ENCODE data around the gene CHRNA5.
"Not testable (repeated sequence)": the region's sequence is repeated elsewhere in the genome, so short reads cannot be mapped to it uniquely, and the experiment has no call there.

The CHRNA5 gene

DNA sequence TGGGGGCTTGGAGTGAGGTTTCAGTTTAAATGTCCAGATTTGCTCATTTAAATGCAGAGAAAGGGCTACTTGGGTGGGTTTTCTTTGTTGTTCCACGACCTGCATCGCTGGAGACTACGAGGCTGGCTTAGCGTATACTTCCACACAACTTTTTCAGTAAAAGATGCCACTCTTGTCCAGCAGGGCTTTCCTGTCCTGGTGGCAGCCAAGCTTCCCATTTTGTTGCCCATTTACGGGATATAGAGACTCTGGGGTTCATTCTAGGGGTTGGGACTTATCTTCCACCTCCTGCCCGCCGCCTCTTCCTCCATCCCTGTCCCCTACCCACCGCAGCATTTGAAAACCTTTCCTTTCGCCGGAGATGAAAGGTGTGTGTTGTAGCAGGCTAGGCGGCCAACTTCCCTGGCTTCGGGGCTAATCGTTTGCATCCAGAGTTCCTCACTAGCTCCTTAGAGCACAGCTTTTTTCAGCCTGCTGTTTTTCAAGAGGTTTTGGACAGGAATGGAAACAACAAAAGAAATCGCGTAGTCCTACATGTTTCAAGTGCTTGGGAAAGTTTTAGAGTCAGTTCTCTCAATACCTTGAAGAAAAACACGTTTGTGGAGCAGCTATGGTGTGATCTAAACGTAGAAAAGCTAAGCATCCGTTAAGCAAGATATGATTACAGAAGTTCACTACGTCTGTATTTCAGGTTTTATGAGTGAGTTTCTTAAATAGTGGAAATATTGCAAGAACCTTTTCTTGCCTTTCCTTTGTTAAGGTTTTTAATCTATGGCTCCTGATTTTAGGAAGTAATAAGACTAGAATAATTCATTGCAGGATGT is 843 bp downstream of the CHRNA5 start:
- DNase-seq (ENCODE audit: low read depth), result peak; percentile 33

DNA sequence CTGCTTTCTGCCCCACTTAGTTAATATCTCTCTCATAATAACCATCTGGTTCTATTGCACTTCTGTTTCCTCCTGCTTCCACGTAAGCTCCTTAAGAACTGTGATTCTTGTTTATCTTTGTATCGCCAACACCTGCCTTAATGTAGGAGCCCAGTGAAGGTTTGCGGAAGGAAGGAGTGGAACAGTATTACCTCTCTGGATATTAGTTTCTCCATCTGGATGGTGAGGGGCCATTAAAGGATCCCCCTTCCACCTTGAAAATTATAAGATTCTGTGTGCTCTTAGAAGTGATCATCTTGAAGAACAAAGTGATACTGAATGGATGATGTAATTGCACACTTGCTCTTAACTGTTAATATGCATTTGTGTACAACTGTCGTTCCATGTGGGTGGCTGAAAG is 2.2 kb downstream of the CHRNA5 start:
- DNase-seq (ENCODE audit: low read depth), result no peak

DNA sequence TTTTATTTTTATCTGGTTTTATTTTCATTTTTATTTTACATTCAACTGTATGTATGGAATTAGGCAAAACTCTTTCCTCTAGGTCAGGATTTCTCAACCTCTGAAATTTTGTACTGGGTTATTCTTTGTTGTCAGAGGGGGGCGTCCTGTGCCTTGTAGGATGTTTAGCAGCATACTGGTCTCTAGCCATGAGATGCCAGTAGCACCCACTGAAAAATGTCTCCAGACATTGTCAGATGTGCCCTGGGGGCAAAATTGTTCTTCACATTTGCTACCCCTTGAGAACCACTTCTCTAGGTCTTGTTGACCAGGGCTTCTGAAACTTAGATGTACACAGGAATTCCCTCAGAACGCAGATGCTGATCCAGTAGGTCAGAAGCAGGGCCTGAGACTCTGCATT is 5.4 kb downstream of the CHRNA5 start:
- no peak for DNase-seq (ENCODE audit: low read depth)

DNA sequence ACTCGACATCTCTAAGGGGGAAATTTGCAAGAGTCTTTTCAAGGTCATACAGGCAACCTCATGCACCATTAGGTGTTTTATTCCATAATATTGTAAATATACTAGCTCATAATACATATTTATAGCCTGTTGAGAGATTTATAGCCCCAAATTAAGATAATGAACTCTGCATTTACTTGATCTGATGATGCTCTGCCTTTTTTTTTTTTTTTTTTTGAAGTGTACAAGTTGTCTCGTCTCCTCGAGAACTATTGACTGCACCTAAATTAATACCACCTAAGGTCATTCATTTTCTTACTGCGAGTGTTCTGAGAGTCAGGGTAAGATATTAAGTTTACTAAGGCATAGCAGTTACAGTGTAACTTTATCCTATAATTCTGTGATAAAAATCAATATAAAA is 6.1 kb downstream of the CHRNA5 start:
- DNase-seq (ENCODE audit: low read depth), result no peak

DNA sequence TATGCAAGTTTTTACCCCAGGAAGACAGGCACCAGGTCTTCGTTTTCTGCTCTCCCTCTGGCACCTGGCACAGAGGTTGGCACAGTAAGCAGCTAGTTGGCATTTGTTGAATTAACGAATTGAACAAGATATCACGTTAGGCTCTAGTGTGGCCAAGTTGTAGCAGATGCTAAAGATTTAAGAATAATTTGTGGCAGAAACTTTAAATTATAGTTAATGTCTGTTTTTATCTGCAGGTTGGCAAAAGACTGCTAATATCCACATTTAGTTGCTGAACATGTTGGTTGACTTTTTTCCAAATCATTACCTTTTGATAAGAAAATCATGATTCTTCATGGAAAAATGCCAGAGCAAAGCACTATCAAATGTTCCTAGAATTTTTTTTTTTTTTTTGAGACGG is 8.1 kb downstream of the CHRNA5 start:
- DNase-seq (ENCODE audit: low read depth), result no peak

DNA sequence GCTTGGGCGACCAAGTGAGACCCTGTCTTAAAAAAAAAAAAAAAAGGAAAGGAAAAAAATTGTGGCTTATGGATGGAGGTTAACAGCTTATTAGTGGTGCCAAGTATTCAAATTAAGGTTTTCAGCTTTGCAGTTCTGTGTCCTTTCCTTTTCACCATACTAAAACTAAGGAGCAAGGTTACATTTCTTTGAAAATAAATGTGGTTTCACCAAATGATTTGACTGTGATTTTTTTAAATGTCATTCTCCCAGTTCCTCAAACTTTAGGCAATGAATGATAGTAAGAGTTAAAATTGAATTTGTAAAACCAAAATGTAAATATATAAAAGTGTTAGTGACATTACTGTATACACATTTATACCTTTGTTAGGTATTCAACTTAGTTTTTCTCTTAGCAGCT is 9.6 kb downstream of the CHRNA5 start:
- DNase-seq (ENCODE audit: low read depth), result no peak

DNA sequence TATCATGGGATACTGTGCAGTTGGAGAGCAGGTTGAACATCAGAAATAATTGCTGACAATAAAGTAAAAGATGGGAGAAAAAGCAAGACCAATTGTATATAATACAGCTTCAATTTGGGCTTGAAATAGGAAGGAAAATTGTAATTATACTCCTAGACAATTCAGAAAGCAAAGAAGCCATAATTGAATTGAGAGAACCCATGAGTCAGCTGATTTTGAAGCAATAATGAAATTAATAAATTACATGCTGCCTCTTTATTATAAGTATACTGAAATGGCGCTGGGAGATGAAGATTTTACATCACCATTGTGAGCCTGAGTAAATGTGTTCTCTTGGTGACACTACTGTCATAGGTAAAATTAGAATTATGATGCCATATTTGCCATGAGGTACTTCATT is 32.3 kb downstream of the CHRNA5 start:
- no peak for DNase-seq (ENCODE audit: low read depth)

DNA sequence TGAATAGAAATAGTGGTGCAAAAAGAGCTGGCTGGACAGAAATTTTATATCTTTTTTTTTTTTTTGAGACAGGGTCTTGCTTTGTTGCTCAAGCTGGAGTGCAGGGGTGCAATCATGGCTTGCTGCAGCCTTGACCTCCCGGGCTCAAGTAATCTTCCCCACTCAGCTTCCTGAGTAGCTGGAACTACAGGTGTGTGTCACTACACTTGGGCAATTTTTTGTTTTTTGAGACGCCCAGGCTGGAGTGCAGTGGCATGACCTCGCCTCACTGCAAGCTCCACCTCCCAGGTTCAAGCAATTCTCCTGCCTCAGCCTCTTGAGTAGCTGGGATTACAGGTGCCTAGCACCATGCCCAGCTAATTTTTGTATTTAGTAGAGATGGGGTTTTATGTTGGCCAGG is 33.0 kb downstream of the CHRNA5 start:
- no peak for DNase-seq (ENCODE audit: low read depth)

DNA sequence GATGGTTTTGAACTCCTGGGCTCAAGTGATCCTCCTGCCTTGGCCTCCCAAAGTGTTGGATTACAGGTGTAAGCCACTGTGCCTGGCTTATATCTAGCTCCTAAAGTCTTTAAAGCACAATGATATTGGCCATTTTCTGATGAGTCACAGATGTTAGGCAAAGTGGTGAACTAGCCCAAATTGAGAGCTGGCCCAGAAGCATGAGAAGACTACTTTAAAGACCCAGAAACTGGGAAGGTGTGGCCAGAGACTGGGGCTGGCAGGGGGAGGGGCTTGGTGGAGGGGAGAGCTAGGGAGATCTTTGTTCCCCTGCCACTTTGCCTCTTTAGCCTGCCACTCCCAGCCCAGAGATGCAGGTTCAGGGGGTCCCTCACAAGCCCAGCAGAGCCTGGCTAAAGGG is 33.9 kb downstream of the CHRNA5 start:
- DNase-seq (ENCODE audit: low read depth), result no peak

DNA sequence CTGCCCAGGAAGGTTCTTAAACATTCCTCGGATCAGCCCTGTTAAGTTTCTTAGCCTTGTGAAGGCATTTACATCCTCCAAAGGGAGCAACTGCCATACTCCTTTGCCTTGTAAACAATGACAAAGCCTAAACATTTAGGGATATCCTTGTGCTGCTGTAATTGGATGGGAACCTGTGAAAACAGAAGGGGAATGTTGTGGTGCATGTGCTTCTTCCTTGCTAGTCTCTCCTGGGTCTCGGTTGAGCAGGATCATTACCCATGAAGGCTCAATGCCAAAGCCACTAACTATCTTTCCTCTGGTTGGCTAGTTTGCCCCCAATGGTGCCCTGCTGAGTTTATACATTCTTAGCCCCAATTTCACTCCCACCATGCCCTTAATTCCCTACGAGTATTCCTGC is 38.1 kb downstream of the CHRNA5 start:
- DNase-seq (ENCODE audit: low read depth), result no peak

DNA sequence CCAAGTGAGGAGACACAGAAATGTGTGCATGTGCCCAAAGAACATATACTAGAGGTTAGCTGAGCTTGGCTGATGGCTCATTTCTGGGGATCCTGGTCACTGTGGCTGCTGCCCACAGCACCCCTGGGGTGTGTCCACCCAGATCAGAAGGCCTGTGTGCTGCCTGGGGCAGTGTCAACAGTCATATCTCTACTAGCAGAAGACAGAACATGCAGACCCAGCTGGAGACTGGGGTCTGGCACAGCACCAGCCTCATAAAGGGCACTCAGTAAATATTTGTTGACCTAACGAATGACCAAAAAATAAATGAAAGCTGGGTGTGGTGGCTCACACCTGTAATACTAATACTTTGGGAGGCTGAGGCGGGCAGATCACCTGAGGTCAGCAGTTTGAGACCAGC is 39.1 kb downstream of the CHRNA5 start:
- no peak for DNase-seq (ENCODE audit: low read depth)

DNA sequence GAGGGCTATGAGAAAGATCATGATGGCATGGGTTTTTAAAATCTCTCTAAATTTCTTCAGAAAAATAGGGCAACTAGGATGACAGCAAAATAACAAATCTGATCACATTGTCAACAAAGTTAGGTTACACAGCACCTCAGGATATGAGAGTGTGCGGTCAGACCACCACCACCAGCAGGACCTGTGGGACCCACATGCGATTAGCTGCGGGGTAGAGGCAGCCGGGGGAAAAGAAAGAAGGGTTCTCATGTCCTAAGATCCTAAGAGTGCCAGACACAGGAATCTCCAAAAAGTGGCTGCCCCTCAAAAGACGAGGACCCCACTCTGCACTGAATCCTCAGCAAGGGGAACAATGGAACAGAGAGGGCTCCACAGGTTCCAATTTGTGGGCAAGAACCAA is 39.9 kb downstream of the CHRNA5 start:
- no peak for DNase-seq (ENCODE audit: low read depth)

DNA sequence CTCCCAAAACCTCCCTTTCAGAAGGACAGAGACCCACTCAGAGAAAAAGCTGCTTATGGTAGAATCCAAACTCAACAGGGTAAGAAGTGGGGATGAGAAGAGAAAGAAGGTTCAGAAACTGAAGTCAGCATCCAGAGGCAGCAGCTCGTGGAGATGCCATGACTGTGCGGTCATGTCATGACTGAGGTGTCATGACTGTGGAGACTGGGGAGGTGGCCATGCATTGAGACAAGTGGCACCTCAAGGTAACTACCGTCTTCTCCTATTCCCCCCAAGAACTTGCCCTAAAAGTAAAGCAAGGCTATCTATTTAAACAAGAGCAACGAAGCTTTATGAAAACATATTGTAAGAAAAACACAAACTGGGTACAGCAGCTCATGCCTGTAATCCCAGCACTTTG is 40.4 kb downstream of the CHRNA5 start:
- no peak for DNase-seq (ENCODE audit: low read depth)

DNA sequence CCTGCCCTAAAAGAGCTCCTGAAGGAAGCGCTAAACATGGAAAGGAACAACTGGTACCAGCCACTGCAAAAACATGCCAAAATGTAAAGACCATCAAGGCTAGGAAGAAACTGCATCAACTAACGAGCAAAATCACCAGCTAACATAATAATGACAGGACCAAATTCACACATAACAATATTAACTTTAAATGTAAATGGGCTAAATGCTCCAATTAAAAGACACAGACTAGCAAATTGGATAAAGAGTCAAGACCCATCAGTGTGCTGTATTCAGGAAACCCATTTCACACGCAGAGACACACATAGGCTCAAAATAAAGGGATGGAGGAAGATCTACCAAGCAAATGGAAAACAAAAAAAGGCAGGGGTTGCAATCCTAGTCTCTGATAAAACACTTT is 44.2 kb downstream of the CHRNA5 start:
- not testable (repeated sequence) for DNase-seq (ENCODE audit: low read depth)

DNA sequence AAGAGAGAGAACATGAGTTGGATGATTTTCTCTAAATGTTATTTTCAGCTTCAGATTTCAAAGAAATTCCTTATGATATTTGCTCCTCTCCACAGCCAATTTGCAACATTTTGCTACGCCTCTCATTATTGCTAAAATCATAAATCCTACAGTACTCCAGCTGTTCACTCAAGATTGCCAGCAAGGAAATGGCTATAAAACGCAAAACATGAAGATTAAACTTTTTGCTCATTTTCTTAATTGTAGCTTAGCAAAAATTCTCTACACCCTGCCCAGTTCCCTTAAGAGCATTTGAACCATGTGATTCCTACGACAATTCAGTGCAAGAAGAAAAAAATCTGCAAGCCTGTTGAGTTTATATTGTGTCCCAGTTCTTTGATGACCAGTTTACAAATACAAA is 48.7 kb downstream of the CHRNA5 start:
- no peak for DNase-seq (ENCODE audit: low read depth)

DNA sequence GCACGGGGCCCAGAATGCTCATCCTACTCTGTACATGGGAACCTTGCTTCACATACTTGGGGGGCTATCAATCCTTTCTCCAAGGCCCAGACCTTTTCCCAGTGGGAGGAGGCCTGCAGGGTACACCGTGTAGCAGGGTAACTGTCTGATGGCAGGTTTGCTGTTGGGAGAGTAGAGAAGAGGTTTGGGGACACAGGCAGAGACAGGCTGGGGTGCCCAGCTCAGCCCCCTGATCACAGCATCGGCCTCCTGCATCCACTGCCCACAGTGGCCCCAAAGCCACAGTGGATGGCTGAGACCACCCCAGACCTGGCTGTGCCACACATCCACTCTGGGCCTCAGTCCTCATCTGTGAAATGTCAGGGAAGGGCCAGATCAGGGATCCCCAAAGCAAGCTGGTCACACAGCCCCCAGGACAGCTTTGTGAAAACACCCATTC is 49.9 kb downstream of the CHRNA5 start:
- DNase-seq (ENCODE audit: low read depth), result no peak

DNA sequence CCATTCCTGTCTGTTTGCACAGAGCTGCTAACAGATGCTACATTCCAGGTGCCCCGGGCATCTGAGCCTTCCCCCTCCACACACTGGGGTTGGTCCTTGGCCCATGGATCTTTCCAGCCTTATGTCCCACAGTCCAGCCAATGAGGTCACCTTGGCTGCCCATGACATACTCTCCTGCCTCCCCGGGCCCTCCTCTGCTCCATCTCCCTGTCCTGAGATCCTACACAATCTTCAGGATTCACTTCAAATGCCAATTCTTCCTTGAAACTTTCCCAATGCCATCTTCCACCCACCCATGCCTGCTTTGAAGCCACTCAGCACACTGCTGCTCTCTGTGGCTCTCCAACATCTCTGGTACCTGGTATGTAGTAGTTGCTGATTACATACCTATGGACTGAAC is 51.2 kb downstream of the CHRNA5 start:
- DNase-seq (ENCODE audit: low read depth), result no peak

DNA sequence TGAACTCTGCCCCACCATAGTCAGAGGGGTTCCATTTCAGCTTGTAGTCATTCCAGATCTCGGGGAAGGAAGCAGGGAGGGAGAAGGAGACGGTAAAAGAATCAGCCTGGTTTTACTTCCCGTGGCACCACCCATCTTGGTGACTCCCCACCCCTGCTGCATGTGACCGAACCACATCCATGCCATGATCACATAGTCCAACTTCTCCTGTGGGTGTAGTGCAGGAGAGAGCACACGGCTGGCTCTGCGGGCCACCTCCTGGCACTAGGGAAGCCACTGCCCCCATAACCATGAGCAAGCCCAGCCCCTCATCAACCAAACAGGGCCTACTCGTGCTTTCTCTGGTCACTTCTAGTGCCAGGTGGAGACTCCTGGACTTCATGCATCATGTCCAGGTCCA is 51.8 kb downstream of the CHRNA5 start:
- no peak for DNase-seq (ENCODE audit: low read depth)

DNA sequence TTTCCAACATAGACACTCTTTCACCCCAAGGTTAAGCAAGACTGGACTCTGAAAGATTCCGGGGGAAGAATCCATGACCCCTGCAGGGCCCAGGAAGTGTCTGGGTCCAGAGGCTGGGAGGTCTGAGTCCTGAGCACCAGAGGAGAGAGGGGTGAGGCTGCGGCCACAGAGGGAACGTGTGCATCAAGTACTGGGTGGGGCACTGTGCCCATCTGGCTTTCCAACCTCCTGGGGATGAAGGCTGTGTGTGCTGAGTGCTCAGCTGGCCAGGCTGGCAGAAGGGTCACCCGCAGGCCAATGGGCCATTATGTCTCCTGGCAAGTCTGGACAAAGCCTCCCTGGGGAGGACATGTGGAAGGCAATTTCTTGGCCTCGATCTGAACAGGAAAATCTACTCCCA is 52.2 kb downstream of the CHRNA5 start:
- DNase-seq (ENCODE audit: low read depth), result no peak

DNA sequence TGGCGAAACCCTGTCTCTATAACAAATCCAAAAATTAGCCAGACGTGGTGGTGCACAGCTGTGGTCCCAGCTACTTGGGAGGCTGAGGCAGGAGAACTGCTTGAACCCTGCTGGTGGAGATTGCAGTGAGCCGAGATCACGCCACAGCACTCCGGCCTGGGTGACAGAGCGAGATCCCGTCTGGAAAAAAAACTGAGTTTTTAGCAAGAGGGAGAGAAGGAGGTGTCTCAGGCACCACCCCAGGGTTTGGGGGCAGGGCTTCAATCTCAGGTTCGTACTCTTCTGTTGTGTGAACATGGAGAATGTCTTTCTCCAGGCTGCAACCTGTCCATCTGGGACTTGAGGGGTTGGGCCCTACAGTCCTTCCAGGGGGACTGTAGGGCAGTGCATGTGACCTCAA is 52.7 kb downstream of the CHRNA5 start:
- DNase-seq (ENCODE audit: low read depth), result no peak

DNA sequence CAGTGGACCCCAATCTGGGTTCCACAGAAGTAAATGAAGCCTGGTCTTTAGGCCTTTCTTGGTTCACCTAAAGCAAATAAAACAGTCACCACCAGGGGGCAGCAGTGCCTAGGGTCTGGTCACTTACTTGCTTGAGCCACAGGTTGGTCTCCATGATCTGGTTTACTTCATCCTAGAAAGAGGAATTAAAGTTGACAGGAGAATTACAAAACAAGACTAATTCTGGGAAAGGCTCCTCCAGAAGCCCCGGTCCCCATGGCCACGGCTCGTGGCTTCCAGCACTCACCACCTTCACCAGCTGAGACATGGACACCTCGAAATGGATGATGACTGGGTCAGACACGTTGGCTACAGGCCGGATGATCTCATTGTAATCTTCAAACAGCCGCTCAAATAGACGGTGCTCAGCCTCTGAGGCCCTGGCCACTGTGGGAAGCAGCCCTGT is 53.2 kb downstream of the CHRNA5 start:
- DNase-seq (ENCODE audit: low read depth), result peak; percentile 72

DNA sequence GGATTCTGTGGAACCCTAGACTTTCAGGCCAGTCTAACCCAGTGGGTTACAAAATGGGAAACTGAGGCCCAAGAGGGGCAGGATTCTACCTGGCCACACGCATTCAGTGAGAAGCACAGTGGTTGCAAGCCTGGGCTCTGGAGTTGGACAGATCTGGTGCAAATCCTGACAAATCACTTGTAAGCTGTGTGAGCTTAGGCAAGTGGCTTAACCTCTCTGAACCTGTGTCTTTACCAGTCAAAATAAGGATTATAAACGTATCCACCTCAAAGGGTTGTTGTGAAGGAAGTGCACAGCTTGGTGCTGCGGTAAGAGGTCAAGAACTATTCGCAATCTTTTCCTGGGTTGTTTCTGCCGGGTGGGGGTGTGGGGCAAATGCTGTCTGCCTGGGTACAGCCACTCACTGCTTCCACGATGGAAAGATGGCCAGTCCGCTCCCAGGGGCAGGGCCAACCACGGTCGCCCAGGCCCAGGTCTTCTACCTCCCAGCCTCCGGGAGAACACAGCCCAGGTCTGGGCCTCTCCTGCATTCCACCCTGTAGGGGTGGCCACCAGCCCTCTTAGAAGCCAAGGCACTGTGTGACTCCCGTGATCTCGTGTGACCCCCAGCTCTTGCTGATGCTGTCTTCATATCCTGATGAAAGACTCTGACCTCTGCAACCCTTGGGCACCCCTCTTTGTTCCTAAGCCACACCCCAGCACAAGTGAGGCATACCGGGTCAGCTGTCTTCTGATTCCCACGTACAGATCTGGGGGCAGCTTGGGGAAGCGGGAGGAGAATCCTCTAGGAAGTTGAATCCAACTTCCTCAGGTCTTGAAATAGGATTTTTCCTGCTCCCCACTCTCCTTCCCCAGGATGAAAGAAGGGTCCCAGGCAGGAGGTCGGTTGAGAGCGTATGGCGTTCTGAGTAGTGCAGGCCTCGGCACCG is 54.0 kb downstream of the CHRNA5 start:
- DNase-seq (ENCODE audit: low read depth), result no peak

DNA sequence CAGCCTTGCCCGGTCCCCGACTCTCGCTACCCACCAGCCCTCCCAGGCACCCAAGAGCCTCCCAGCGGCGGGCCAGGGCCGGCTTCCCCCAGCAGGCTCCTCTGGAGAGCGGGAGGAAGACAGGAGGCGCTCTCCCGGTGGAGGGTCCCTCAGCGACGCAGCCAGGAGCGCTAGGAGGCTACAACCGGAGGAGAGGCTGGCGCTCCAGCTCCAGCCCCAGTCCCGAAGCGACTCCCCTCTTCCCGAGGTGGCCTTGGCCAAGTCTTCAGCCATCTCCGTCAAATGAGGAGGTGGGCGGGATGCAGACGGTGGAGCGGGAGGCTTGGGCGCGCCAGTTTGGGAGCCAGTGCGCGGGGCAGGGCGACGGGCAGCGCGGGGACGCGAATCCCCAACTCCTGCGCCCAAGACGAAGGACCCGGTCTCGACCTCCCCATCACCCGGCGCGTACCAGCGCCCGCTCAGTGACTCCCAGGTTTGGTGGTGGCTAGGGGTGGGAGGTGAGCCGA is 54.8 kb downstream of the CHRNA5 start:
- no peak for DNase-seq (ENCODE audit: low read depth)
